ENCODE results near the gene CYP27B1. TPM values are rescaled to one million over a fixed set of nuclear protein-coding genes. Genes with fewer than 3 reads are reported as not detected.

The CYP27B1 gene
- total RNA-seq, 1 experiment from 2014 or later = 6.9 TPM

- Histone ChIP-seq H3K9me3 (no peaks in the 10 kb centered on the region), H3K36me3 (ENCODE audit: control insufficient read depth, insufficient read depth, low read length) (no peaks in the 10 kb centered on the region), H3K4me1 (no peaks in the 10 kb centered on the region), H3K27me3 (replicated peaks; ENCODE audit: control insufficient read depth, insufficient read depth, low read length) (no peaks in the 10 kb centered on the region), H3K4me3 (ENCODE audit: low read depth, low read length) (no peak overlapping the region)
- ChIA-PET POLR2A (interaction anchor here (0.9 kb wide), 1 partner anchor 31 kb away, joined by 4 read pairs; the partner anchor contains the start of gene TSPAN31), CTCF (no interaction called here)
- H3K27me3 Mint-ChIP-seq (ENCODE audit: insufficient read depth, unreplicated experiment) = no peaks in the 10 kb centered on the region
- peaks cover 20% of the 10 kb centered on the region for H3K36me3 Mint-ChIP-seq (ENCODE audit: insufficient read depth, unreplicated experiment)
- DNase-seq = no peak
- no peak overlapping the region for H3K4me3 Mint-ChIP-seq (ENCODE audit: unreplicated experiment)
- no TSS peak for BruUV-seq (replicated peaks)
- intact Hi-C loops (cut with micrococcal nuclease; ENCODE audit: unreplicated experiment) = no loop called here
- no peaks in the 10 kb centered on the region for H3K4me1 Mint-ChIP-seq (ENCODE audit: low read depth, unreplicated experiment)
- no peaks in the 10 kb centered on the region for H3K9me3 Mint-ChIP-seq (ENCODE audit: unreplicated experiment)
- no peak overlapping the region for H3K27ac Mint-ChIP-seq (ENCODE audit: unreplicated experiment)
- TF ChIP-seq, protein P1, sequence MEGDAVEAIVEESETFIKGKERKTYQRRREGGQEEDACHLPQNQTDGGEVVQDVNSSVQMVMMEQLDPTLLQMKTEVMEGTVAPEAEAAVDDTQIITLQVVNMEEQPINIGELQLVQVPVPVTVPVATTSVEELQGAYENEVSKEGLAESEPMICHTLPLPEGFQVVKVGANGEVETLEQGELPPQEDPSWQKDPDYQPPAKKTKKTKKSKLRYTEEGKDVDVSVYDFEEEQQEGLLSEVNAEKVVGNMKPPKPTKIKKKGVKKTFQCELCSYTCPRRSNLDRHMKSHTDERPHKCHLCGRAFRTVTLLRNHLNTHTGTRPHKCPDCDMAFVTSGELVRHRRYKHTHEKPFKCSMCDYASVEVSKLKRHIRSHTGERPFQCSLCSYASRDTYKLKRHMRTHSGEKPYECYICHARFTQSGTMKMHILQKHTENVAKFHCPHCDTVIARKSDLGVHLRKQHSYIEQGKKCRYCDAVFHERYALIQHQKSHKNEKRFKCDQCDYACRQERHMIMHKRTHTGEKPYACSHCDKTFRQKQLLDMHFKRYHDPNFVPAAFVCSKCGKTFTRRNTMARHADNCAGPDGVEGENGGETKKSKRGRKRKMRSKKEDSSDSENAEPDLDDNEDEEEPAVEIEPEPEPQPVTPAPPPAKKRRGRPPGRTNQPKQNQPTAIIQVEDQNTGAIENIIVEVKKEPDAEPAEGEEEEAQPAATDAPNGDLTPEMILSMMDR (IDR thresholded peaks at IDR 0.05; ENCODE audit: insufficient read depth in 1 of 2, low read depth in 1 of 2, low read length in 1 of 2, severe bottlenecking in 1 of 2, unreplicated experiment in 1 of 2) = no peak
These were observed 53.7 kb downstream of the CYP27B1 start for GRCh38 chr12:57713209-57713608.

GRCh38 chr12:57712701-57713100 lies 54.2 kb downstream of the CYP27B1 start:
- Mint-ChIP-seq H3K36me3 (ENCODE audit: insufficient read depth, unreplicated experiment) (peaks cover 20% of the 10 kb centered on the region), H3K4me1 (ENCODE audit: low read depth, unreplicated experiment) (no peaks in the 10 kb centered on the region), H3K27ac (ENCODE audit: unreplicated experiment) (no peak overlapping the region), H3K9me3 (ENCODE audit: unreplicated experiment) (no peaks in the 10 kb centered on the region), H3K27me3 (ENCODE audit: insufficient read depth, unreplicated experiment) (no peaks in the 10 kb centered on the region), H3K4me3 (ENCODE audit: unreplicated experiment) (no peak overlapping the region)
- Histone ChIP-seq H3K9me3 (no peaks in the 10 kb centered on the region), H3K4me3 (ENCODE audit: low read depth, low read length) (no peak overlapping the region), H3K4me1 (no peaks in the 10 kb centered on the region), H3K36me3 (ENCODE audit: control insufficient read depth, insufficient read depth, low read length) (no peaks in the 10 kb centered on the region), H3K27me3 (replicated peaks; ENCODE audit: control insufficient read depth, insufficient read depth, low read length) (no peaks in the 10 kb centered on the region)
- intact Hi-C loops (cut with micrococcal nuclease; ENCODE audit: unreplicated experiment) = no loop called here
- ChIA-PET POLR2A (no interaction called here), CTCF (no interaction called here)
- TF ChIP-seq, protein P1 (IDR thresholded peaks at IDR 0.05; ENCODE audit: insufficient read depth in 1 of 2, low read depth in 1 of 2, low read length in 1 of 2, severe bottlenecking in 1 of 2, unreplicated experiment in 1 of 2) = no peak
- no peak for DNase-seq
- BruUV-seq (replicated peaks) = no TSS peak

Small RNA genes within 50 kb of the gene (microRNA-seq; reads per million reads assigned to microRNA genes)
- gene MIR6759 = not detected

Other genes starting within 250 kb of the CYP27B1 start
- gene DDIT3, start 246.6 kb downstream of the CYP27B1 start, total RNA-seq (2022) = 62.7 and 79.2 TPM in 2 replicates
- 82.2 and 105 TPM in 2 replicates for gene MBD6, start 244.3 kb downstream of the CYP27B1 start, total RNA-seq (2022)
- 89.4 and 94.4 TPM in 2 replicates for gene DCTN2, start 219.9 kb downstream of the CYP27B1 start, total RNA-seq (2022)
- gene KIF5A, start 217.0 kb downstream of the CYP27B1 start, total RNA-seq (2022) = 0.05 TPM in 1 of 2 replicates, not detected in the other
- gene PIP4K2C, start 175.9 kb downstream of the CYP27B1 start, total RNA-seq (2022) = 42.0 and 48.0 TPM in 2 replicates
- gene DTX3, start 162.3 kb downstream of the CYP27B1 start, total RNA-seq (2022) = 17.4 and 20.4 TPM in 2 replicates
- gene ARHGEF25, start 155.6 kb downstream of the CYP27B1 start, total RNA-seq (2022) = 5.2 and 5.5 TPM in 2 replicates
- 4.2 and 5.7 TPM in 2 replicates for gene B4GALNT1, start 133.9 kb downstream of the CYP27B1 start, total RNA-seq (2022)
- gene OS9, start 72.9 kb downstream of the CYP27B1 start, total RNA-seq (2022) = 169 and 182 TPM in 2 replicates
- 0.09 TPM in 1 of 2 replicates, not detected in the other for gene AGAP2, start 28.3 kb downstream of the CYP27B1 start, total RNA-seq (2022)
- gene TSPAN31, start 22.0 kb downstream of the CYP27B1 start, total RNA-seq (2022) = 20.6 and 23.3 TPM in 2 replicates
- gene CDK4, start 14.8 kb downstream of the CYP27B1 start, total RNA-seq (2022) = 205 and 210 TPM in 2 replicates
- 11.0 and 12.0 TPM in 2 replicates for gene MARCHF9, start 12.0 kb downstream of the CYP27B1 start, total RNA-seq (2022)
- 34.1 and 37.8 TPM in 2 replicates for gene METTL1, start 5.0 kb upstream of the CYP27B1 start, total RNA-seq (2022)
- gene EEF1AKMT3, start 5.5 kb upstream of the CYP27B1 start, total RNA-seq (2022) = 5.0 and 6.7 TPM in 2 replicates
- 48.0 and 57.5 TPM in 2 replicates for gene TSFM, start 15.7 kb upstream of the CYP27B1 start, total RNA-seq (2022)
- gene AVIL, start 51.7 kb upstream of the CYP27B1 start, total RNA-seq (2022) = 0.84 and 2.3 TPM in 2 replicates
- 103 and 117 TPM in 2 replicates for gene CTDSP2, start 79.7 kb upstream of the CYP27B1 start, total RNA-seq (2022)
- gene ATP23, start 174.5 kb upstream of the CYP27B1 start, total RNA-seq (2022) = 6.1 and 6.6 TPM in 2 replicates